NCI-H510A treated with DMSO at 0.1 percent for 48 hours (cell line): ENCODE measurements around the gene MCUB.

Source experiments
- DNase-seq: peaks from one replicate; lab custom pipeline; 2025; lab: John Stamatoyannopoulos, UW

MCUB gene

DNA sequence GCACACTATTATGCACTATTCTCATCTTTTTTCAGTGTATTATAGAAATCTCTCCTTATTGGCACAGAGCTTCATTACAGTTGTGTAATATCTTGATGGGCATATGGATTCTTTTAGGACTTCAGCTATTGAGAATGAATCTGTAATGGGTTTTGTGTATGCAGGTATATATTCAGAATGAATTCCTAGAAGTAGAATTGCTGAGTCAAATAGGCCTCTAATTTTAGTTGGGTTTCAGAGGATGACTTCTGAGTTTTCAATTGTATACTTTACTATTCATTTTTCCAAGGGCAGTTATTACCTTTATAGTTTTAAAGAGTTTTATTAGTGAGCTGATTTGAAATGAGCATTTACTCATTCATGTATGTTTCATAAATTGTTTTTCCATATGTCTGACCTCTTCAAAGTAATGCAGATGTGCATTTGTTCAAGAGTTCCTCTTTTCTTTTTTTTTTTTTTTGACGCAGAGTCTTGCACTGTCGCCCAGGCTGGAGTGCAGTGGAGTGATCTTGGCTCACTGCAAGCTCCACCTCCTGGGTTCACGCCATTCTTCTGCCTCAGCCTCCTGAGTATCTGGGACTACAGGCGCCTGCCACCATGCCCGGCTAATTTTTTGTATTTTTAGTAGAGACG is 123.7 kb downstream of the MCUB start:
- no peak for DNase-seq

DNA sequence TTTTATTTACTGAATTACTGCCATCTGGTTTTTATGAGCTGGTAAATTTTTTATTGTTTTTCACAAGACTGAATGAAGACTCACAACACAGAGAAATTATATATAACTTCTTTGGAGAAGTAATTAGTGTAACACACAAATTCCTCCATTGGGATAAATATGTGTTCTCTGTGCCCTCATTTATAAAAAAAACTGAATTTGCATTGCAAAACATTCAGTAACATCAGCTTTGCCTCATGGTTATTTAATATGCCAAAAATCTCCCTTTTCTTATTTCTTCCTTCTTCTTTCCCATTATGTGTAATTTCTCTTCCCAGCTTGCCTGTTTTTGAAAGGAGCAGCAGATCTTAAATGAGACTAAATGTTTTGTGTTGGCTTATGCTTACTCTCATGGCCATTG is 124.7 kb downstream of the MCUB start:
- DNase-seq = no peak

DNA sequence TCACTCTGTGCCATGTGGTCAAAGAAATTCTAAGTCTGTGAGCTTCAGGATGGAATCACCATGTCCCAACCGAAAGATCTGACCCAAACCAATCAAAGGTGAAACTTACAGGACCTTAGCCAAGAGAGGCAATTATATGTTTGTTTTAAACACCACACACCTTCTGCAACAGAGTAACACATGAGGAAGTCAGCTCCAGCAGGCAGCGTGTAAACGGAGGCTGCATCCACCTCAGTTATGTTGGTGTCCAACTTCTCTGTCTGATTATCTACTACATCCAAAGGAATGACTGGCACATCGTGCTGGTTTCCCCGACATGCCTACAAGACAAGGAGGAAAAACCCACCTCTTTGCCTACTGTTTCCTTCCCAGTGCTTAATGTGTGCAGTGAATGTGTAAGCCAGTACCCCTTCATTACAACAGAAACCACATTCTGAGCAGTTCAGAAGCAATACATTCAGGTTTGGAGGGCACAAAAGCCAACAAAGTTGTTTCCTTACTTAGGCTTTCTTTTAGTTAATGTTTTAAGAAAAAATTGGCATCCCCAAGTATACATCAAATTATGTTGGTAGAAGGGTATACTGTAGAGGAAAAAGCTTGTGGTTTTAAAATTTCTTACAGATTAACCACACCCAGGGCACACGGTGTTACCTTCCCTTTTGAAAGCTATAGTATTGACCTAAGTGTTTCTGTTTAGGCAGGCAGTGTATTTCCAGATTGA is 130.8 kb downstream of the MCUB start:
- no peak for DNase-seq

DNA sequence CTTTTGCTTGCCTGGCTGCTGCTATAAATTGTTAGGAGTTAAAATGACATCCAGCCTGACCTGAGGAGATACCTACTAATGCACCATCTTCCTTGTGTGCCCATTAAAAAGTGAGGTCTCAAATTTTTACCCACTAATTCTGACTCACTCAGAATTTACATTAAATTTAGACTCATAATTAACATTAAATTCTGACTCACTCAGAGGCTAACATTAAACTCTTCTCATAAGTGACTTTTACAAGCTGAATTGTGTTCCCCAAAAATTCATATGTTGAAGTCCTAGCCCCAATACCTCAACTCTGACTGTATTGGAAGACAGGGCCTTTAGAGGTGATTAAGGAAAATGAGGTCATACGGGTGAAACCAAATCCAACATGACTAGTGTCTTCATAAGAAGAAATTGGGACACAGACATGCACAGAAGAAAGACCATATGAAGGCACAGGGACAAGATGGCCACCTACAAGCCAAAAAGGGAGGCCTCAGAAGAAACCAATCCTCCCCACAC is 131.4 kb downstream of the MCUB start:
- DNase-seq = no peak

DNA sequence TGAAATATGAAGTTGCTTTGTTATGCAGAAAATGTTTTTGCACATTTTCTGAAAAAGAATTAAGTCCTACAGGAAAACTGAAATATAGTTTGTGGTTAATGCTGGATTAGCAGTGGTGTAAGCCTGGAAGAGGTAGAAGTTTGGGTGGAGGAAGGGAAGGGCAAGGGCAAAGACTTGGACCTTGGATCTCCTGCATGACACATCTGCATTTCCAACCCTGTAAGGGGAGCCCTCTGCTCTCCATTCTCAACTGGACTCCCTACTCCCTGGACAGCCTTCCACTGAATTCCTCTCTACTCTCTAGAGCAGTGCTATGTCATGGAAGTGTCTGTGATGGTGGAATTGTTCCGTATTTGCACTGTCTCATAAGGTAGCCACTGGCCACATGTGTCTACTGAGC is 138.6 kb downstream of the MCUB start:
- DNase-seq = no peak

DNA sequence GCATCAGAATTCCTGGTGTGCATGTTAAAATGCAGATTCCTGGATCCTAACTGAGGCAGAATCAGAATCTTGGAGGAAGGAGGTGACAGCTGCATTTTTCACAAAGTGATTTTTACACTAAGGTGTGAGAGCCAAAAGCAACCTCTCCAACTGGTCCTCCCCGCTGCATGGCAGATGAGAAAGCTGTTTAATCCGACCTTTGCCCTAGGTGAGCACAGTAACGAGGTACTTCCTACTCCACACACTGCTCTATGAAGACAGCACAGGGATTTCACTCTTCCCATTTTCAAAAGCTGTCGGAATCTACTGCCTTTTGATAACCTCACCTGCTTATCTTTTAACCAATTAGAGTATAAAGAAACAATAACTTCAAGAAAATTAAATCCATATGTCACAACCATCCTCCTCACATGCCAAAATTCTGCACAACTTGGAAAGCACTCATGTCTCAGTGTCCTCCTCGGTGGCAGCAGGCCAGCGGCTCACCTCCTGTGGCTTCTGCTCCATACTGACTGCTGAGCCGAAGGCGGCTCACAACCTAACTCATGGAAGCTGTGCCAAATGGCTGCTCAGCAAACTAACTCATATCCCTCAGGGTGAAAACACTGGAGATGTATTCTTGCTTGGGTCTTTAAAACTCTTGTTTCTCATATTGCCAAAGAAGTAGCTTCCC is 139.6 kb downstream of the MCUB start:
- DNase-seq = no peak

DNA sequence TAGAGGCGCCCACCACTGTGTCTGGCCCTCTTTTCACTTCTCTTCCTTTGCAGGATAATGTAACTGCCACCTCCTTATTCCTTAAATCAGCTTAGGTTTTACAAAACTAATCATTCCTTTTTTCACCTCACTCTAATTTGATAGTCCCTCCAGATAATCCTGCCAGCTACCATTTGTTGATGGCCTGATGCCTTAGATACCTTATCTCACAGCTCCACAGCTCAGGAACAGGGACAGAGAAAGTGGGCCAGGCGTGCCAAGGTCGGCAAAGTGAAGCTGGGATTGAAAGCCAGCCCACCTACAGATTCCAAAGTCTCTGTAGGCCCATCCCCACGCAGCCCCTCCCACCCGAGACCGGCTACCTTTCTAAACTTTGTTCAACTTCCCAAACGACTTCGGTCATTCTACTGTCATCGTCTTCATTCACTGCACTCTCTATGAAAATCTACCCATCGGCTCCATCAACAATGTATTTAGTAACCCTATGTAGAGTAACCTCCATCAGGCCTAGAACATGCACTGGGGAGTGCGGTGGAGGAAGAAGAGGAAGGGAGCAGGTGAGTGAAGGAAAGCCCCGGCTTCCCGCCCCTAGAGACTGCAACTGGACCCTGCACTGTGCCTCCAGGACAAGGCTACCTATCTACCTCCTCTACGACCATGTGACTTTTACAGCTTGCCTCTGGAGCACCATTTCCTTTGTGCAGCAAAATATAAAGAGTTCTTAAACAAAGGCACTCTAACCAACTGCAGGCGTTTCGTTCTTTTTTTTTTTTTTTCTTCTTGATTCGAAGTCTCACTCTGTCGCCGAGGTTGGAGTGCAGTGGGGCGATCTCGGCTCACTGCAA is 141.7 kb downstream of the MCUB start:
- peak; percentile 38 for DNase-seq

DNA sequence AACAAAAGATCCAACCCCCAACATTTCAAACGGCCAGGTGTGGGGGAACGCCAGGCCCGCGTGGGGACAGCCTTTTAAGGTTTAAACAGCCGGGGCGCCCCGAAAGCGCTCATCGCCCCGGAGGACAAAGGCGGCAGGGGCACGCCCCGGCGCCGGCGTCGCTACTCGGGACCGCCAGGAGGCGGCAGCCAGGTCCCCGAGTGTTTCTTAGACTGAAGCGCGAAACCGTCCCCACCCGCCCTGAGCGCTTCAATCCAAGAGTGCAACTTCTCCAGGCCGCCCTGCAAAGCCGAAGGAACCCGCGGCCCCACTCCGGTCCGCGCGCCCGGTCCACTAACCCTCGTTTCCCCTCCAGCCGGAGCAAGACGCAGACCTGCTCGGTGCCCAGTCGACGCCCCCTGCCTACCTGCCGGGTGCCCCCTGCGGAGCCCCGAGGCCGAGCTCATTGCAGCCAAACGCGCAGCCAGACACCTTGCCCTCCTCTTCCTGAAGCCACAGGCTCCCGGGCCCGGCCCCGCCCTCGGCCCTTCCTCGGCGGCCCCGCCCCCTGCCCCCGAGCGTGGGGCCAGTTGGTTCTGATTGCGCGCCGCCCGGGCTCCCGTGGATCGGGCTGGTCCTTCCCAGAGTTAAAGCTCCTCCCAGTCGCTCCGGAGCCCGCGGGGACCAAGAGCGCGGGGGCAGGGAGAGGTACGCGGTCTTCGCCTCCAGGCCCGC is 143.1 kb downstream of the MCUB start, which contains the start of gene CASP6:
TSS of gene CASP6 (minus strand) at position 496 of the 714 bp plus-strand sequence. CDS start at position 446, 50 bp downstream.
- DNase-seq = peak; percentile 63

DNA sequence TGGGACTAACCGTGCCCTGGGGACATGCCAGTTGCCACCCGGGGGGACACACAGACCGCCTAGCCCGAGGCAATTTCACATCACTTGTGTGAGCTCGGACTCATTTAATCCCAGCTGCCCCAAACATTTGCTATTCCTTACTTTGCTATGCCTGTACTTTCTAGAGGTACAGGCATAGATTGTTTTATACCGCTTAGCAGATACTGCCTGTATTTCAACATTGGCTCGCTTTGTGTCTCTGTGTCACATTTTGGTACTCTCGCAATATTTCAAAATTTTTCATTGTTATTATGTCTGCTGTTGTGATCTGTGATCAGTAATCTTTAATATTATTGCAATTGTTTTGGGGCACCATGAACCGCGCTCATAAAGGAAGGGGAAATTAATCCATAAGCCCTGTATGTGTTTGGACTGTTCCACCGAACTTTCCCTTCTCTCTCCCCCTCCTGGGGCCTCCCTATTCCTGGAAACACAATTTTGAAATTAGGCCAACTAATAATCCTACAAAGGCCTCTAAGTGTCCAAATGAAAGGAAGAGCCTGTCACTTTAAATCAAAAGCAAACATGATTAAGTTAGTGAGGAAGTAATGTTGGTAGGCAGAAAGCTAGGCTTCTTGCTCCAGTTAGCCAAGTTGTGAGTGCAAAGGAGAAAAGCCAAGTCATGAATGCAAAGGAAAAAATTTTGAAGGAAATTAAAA is 143.8 kb downstream of the MCUB start:
- DNase-seq = peak; percentile 19

DNA sequence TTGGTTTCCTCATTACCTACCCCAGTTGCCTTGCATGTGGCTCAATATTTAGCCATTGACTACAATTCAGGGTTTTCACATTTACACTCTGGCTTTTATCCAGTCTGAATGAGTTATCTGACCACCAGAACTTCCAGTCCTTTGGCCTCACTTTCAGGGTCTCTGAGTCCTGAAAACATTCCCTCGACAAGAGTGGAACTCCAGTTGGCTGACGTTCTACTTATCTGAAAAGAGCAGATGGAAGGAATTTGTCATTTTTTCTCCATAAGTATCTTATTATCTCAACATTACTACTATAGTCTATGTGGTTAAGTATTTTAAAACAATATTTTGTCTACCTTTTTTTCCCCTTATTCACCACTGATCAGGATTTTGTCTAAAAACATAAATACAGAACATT is 148.4 kb downstream of the MCUB start:
- DNase-seq = no peak

DNA sequence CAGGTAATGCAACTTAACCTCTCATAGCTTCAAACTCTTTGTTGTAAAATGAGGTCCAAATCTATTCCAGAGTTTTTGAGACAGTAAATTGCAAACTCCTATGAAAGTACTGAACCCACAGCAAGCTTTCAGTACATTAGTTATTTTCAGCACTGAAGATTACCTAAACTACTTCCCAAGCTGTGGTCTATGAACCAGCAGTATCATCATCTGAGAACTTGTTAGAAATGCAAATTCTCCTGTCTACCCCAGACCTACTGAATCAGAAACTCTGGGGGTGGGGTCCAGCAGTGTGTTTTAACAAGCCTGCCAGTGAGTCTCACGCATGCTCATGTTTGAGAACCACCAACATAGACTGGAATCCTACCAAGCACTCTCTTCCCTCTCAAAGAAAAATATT is 148.9 kb downstream of the MCUB start:
- no peak for DNase-seq

DNA sequence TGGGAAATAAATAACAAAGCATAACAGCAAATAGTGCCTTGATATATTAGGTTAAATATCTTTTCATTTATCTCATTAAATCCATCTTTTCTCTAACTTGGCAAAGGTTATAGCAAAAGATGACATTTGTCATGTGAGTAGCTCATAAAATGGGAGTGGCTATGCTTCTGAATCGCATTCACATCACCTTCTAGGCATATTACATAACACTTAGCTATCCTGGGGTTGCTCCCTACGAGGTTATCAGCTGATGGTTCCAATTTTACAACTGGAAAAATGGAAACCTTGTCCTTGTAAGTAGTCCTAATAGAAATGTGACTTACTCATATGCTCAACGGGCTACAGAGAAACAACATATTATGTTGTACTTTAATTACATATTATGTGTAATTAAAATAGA is 153.5 kb downstream of the MCUB start:
- no peak for DNase-seq

DNA sequence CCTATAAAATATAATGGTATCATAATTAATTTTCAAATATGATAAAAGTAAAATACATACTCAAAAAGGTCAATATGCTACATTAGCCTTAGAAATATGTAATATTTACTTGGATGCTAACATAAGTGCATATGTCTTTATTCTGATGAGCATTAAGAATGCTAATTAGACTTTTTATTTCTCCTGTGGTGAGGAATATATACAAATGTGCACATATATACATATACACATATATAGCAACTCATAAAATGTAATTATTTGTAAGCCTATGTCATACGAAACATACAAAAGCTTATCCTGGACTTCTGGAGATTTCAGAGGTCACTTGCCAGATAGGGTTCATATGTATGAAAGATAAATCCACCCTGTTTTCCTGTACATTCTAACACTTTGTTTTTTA is 158.7 kb downstream of the MCUB start:
- no peak for DNase-seq

DNA sequence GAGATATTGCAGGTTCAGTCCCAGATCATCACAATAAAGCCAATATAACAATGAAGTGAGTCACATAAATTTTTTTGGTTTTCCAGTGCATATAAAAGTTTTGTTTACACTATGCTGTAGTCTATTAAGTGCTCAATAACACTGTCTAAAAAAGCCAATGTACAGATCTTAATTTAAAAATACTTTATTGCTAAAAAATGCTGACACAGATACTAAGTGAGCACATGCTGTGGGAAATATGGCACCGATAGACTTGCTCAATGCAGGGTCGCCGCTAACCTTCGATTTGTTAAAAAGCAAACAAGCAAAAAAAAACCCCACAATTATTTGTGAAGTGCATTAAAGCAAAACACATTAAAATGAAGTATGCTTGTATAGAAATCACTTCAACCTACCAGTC is 159.6 kb downstream of the MCUB start:
- no peak for DNase-seq

DNA sequence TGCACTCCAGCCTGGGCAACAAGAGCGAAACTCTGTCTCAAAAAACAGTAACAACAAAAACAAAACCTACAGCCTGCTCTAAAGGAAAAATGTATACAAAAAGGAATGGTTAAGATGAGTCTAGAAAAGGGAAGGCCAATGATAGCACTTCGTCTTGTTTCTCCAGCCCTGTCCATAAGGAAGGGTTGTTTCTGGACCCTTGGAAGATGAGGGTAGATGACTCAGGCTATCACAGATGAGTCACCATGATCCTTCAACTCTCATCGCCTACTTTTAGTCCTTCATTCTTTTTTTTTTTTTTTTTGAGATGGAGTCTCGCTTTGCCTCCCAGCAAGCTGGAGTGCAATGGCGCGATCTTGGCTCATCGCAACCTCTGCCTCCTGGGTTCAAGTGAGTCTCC is 161.0 kb downstream of the MCUB start:
- DNase-seq = no peak

DNA sequence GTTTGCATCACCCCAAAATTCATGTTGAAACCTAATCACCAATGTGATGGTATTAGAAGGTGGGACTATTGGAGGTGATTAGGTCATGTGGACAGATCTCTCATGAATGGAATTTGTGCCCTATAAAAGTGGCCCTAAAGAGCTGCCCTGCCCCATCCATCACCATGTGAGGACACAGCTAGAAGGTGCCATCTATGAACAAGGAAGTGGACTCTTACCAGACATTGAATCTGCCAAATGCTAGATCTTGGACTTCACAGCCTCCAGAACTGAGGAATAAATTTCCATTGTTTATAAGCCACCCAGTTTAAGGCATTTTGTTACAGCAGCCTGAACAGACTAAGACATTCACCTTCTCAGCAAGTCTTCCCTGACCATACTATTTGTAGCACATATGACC is 162.3 kb downstream of the MCUB start:
- no peak for DNase-seq

DNA sequence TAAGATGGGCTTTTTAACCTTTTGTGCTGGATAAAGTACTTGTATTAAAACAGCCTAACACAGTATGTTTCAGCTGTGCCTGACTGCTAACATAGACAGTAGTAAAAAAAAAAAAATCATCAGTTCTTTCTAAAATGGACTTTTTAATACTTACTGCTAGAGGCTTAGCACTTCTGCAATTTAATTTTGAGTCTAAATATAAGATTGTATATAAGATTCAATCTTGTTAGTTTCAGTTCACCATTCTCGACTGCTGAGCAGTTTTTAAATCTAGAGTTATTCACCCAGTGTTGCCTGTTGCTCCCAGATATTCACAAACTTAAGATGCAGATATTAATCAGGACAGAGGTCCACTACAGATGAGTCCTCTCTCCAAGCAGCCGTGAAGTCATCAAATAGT is 163.1 kb downstream of the MCUB start:
- DNase-seq = no peak

DNA sequence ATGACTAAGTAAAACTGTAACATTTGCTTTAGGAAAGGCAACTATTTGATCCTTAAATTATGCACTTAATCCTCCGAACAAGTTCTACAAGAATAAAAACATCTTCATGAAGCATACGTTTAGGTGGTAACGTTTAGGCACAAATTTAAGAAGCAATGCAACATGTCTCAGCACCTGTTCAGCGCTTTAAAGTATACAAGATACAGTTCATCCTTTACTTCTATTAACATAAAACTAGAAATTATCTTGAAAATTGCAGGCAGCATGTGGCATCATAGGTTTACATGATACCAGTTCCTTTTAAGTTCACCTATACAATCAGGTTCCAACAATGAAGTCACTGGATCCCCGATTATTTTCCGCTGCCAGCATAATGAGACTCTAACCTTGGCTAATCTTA is 168.3 kb downstream of the MCUB start:
- DNase-seq = no peak

DNA sequence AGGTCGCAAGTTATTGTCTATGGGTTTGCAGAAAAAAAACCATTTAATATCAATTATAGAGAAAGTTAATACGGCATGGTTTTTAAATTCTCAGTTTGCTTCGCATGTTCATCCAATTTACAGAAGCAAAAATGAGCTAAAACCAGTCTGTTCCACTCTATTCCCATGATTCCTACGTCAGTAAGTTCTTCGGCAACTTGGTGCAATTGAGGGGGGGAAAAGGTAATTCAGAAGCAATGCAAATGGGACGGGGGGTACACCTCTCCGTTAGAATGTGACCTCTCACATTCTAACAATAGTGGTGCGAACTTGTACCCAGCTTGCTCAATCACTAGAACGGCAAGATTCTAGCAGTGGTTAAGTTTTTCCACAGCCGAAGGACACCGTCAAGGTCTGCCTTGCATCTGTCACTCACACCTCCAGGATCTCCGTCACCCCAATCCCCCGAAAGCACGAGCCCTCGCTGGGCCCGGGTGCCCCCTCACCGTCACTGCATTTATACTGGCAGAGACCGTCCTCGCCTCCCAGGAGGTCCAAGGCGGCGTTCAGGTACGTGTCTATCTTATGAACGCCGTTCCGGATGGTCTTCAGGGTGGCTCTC is 169.2 kb downstream of the MCUB start:
- no peak for DNase-seq
